K562 (cell line): ENCODE data around the gene KRT39. TPM values are rescaled to one million over a fixed set of nuclear protein-coding genes. Genes with fewer than 3 reads are reported as not detected.

Source experiments
- ATAC-seq: fragments of 200-7000 bp; cut with Tn5 transposase; 3 replicates; pipeline ENCODE4 v1.9.1; 2020; ENCODE audit warnings: moderate library complexity
- BruUV-seq: library from RNA; stranded (reverse); fragments of 400-500 nt; replicated peaks from 2 replicates; lab custom pipeline; 2021; lab: Mats Ljungman, UMichigan
- CTCF ChIA-PET: fragments of 300-600 bp; formaldehyde crosslinking; extraction: SDS; loops from one replicate; lab custom pipeline; 2021; ENCODE audit warnings: low intra/inter-chr PET ratio; lab: Yijun Ruan, JAX
- POLR2A ChIA-PET: fragments of 300-600, 350-650 bp; sonication (Branson Sonifier 250); formaldehyde crosslinking; extraction: SDS; loops from one replicate; lab custom pipeline; 2021; ENCODE audit warnings: antibody characterized with exemption, inconsistent platforms; lab: Yijun Ruan, JAX
- DNase-seq, 4 experiments: peaks; one replicate each; pipeline versions ENCODE4 v3.0.0 to v3.0.0-alpha.2; 2011 to 2018; ENCODE audit warnings: low spot score in 3 of 4, mixed read lengths in 3 of 4; ENCODE audit errors: extremely low read depth in 1 of 4
- FAIRE-seq: peaks from 2 replicates; lab custom pipeline; 2011; peaks lifted over from hg19 to GRCh38; lab: Jason Lieb, UNC
- H2AFZ ChIP-seq: 2 replicates; pipeline ENCODE4 v1.6.0; 2011; ENCODE audit warnings: low read depth, low read length, control low read depth, inconsistent platforms
- H3K27ac ChIP-seq: fragments of 200-600 bp; 3 replicates; pipeline ENCODE4 v1.8.0; 2011; ENCODE audit warnings: low read depth, mild to moderate bottlenecking, control low read depth, inconsistent platforms, low read length, moderate library complexity, mixed read lengths; ENCODE audit errors: extremely low read depth
- H3K27me3 ChIP-seq, 2 experiments: fragments of 300-600 bp in 1 of 2; 2 replicates in 1 of 2; 3 replicates in 1 of 2; pipeline versions ENCODE4 v1.6.0 to v1.8.0; 2011; ENCODE audit warnings: inconsistent platforms in 2 of 2, low read length in 2 of 2, mild to moderate bottlenecking in 1 of 2, mixed read lengths in 1 of 2, moderate library complexity in 1 of 2; ENCODE audit not compliant: control insufficient read depth in 2 of 2, insufficient read depth in 2 of 2
- H3K36me3 ChIP-seq: fragments of 300-600 bp; 3 replicates; pipeline ENCODE4 v1.8.0; 2011; ENCODE audit warnings: mild to moderate bottlenecking, low read length, inconsistent platforms; ENCODE audit not compliant: control insufficient read depth, insufficient read depth
- H3K4me1 ChIP-seq, 2 experiments: fragments of 200-600 bp in 1 of 2; replicated peaks in 1 of 2; 2 replicates in 1 of 2; 3 replicates in 1 of 2; pipeline versions ENCODE4 v1.5.1 to v1.8.0; 2011; ENCODE audit warnings: inconsistent platforms in 2 of 2, low read length in 2 of 2, mild to moderate bottlenecking in 1 of 2, mixed read lengths in 1 of 2, moderate library complexity in 1 of 2; ENCODE audit not compliant: control insufficient read depth in 2 of 2, insufficient read depth in 2 of 2
- H3K4me2 ChIP-seq: 2 replicates; pipeline ENCODE4 v1.6.1; 2011; ENCODE audit warnings: low read length, control low read depth, inconsistent platforms, mixed read lengths; ENCODE audit not compliant: insufficient read depth
- H3K4me3 ChIP-seq: fragments of 200-600 bp; sonication (generic), shearing (Covaris generic); 2 replicates; pipeline ENCODE4 v1.5.1; 2016; ENCODE audit warnings: control low read depth, inconsistent platforms
- H3K79me2 ChIP-seq: fragments of 200-600 bp; 3 replicates; pipeline ENCODE4 v1.8.0; 2011; ENCODE audit warnings: low read length, inconsistent platforms; ENCODE audit not compliant: control insufficient read depth, insufficient read depth
- H3K9ac ChIP-seq, 2 experiments: 2 replicates each; pipeline versions ENCODE4 v1.6.0 to v1.6.1; 2011; ENCODE audit warnings: low read depth in 2 of 2, low read length in 2 of 2, control low read depth in 1 of 2, inconsistent platforms in 1 of 2, mild to moderate bottlenecking in 1 of 2, mixed read lengths in 1 of 2; ENCODE audit not compliant: insufficient read depth in 1 of 2
- H3K9me1 ChIP-seq: one replicate; pipeline ENCODE4 v1.6.0; 2011; ENCODE audit warnings: inconsistent platforms, mild to moderate bottlenecking, low read length, moderate library complexity; ENCODE audit not compliant: control insufficient read depth, insufficient read depth
- H3K9me3 ChIP-seq: replicated peaks from 2 replicates; pipeline ENCODE4 v1.5.1; 2011; ENCODE audit warnings: low read depth, low read length, inconsistent platforms; ENCODE audit not compliant: control insufficient read depth, insufficient read depth
- H4K20me1 ChIP-seq: replicated peaks from 2 replicates; pipeline ENCODE4 v1.6.1; 2011; ENCODE audit warnings: low read length, inconsistent platforms, mixed read lengths; ENCODE audit not compliant: control insufficient read depth, insufficient read depth
- DPF2 ChIP-seq: fragments of 450-650 bp; IDR thresholded peaks from 2 replicates; pipeline ENCODE4 v1.6.1; 2016
- HCFC1 ChIP-seq: IDR thresholded peaks from 2 replicates; pipeline ENCODE4 v1.6.1; 2012; ENCODE audit warnings: low read depth, low read length, improper control_type of control experiment
- KLF6 ChIP-seq: fragments of 250-450 bp; sonication (Bioruptor Pico); IDR thresholded peaks from 2 replicates; pipeline ENCODE4 v1.4.0; 2020; ENCODE audit warnings: mild to moderate bottlenecking, moderate library complexity, borderline replicate concordance
- MAFK ChIP-seq: IDR thresholded peaks from 2 replicates; pipeline ENCODE4 v1.6.1; 2011; ENCODE audit warnings: low read length, improper control_type of control experiment
- RBM34 ChIP-seq: fragments of 200-400 bp; formaldehyde crosslinking; IDR thresholded peaks from 2 replicates; pipeline ENCODE4 v1.6.1; 2018; ENCODE audit warnings: low read length, borderline replicate concordance; ENCODE audit not compliant: insufficient read depth
- SMAD1 ChIP-seq: fragments of 150-350 bp; IDR thresholded peaks from 2 replicates; pipeline ENCODE4 v1.6.1; 2014; ENCODE audit warnings: low read length, low read depth; ENCODE audit not compliant: partially characterized antibody
- SOX6 ChIP-seq: fragments of 450-650 bp; IDR thresholded peaks from 2 replicates; pipeline ENCODE4 v1.6.1; 2014; ENCODE audit warnings: mild to moderate bottlenecking
- SRSF3 ChIP-seq: fragments of 200-400 bp; formaldehyde crosslinking; IDR thresholded peaks from 2 replicates; pipeline ENCODE4 v1.6.1; 2016; ENCODE audit warnings: mild to moderate bottlenecking, low read length, moderate library complexity; ENCODE audit not compliant: insufficient read depth
- ZNF347 ChIP-seq: fragments of 450-650 bp; formaldehyde crosslinking; IDR thresholded peaks from 2 replicates; pipeline ENCODE4 v1.4.0; 2020; ENCODE audit warnings: low read depth, mild to moderate bottlenecking, moderate library complexity
- ZNF384 ChIP-seq: IDR thresholded peaks from 2 replicates; pipeline ENCODE4 v1.6.1; 2012; ENCODE audit warnings: low read depth, low read length, improper control_type of control experiment
- ZNF431 ChIP-seq: sonication (generic); formaldehyde crosslinking; IDR thresholded peaks from 2 replicates; pipeline ENCODE4 v1.8.0; 2022; ENCODE audit warnings: mild to moderate bottlenecking, missing genetic modification reagents
- WGBS: fragments of 100-300 bp; shearing (Covaris generic); methylation state at CpG from one replicate; pipeline ENCODE4 v1.1.6; 2016; ENCODE audit warnings: low coverage, mixed read lengths; ENCODE audit not compliant: insufficient coverage; ENCODE audit errors: missing lambda C conversion rate; 5-methylcytosine and 5-hydroxymethylcytosine counted together
- in situ Hi-C: fragments of 300-500 bp; cut with MboI; formaldehyde crosslinking; loops from 4 replicates; pipeline ENCODE4 v1.15.0; 2018; ENCODE audit warnings: inconsistent platforms, mixed read lengths
- intact Hi-C: fragments of 100-400 bp; cut with micrococcal nuclease; formaldehyde crosslinking; loops from 2 replicates; pipeline ENCODE4 v1.14.2; 2022
- polyA plus RNA-seq, 8 experiments: library from polyadenylated mRNA; depleted of rRNA in 4 of 8; stranded (reverse) in 5 of 8; unstranded in 3 of 8; fragments of >200 nt; fragmentation: Nextera tagmentation in 2 of 8; fragmentation: Illumina TruSeq in 1 of 8; extraction: Ambion mirVana in 2 of 8; extraction: Trizol in 1 of 8; gene quantifications; 2 replicates each; pipeline versions ENCODE4 v1.2.1 to v1.2.3, GENCODE V29; 2011 to 2014; ENCODE audit warnings: inconsistent platforms in 1 of 8, missing spikeins in 1 of 8
- total RNA-seq, 7 experiments: library from RNA; depleted of rRNA in 6 of 7; stranded (reverse); fragments of >200 nt in 6 of 7; fragmentation: Illumina TruSeq in 2 of 7; extraction: Trizol in 2 of 7; gene quantifications; 2 replicates each; pipeline versions ENCODE4 v1.2.1 to v1.2.3, GENCODE V29; 2011 to 2021; ENCODE audit warnings: low replicate concordance in 1 of 7
- TF ChIP-seq, protein P1 (sequence below): sonication (generic); IDR thresholded peaks from 2 replicates; pipeline ENCODE4 v1.6.1; 2016
- TF ChIP-seq, protein P2 (sequence below): fragments of 450-650 bp; IDR thresholded peaks from 2 replicates; pipeline ENCODE4 v1.6.1; 2016; ENCODE audit warnings: borderline replicate concordance

Gene KRT39
- total and polyA plus RNA-seq, 9 of the 15 experiments (the other 6 are each of a cell fraction or from before 2014, with no cell fraction given), result not detected

- Histone ChIP-seq H3K4me1 (peaks cover 0 to 5% of the 10 kb centered on the region in 2 experiments; a peak in 1 of 5 replicates), H3K4me3 (no peak overlapping the region), H3K79me2 (no peaks in the 10 kb centered on the region), H3K4me2 (no peak overlapping the region), H3K9me1 (no peaks in the 10 kb centered on the region), H4K20me1 (no peaks in the 10 kb centered on the region), H2AFZ (no peak overlapping the region), H3K9me3 (no peaks in the 10 kb centered on the region), H3K9ac (no peak overlapping the region), H3K27me3 (peaks cover 22 to 25% of the 10 kb centered on the region in 2 experiments), H3K27ac (no peak overlapping the region), H3K36me3 (no peaks in the 10 kb centered on the region)
- WGBS, result 0% methylated on average over 5 of the region's 5 CpGs
- intact Hi-C loops, result no loop called here
- TF ChIP-seq ZNF384 (no peak), DPF2 (no peak), KLF6 (CRISPR knock-in tag) (no peak), ZNF347 (no peak), SMAD1 (no peak), SOX6 (no peak), MAFK (no peak), RBM34 (no peak), SRSF3 (no peak), HCFC1 (no peak), ZNF431 (CRISPR knock-in tag) (no peak)
- TF ChIP-seq, protein P1, sequence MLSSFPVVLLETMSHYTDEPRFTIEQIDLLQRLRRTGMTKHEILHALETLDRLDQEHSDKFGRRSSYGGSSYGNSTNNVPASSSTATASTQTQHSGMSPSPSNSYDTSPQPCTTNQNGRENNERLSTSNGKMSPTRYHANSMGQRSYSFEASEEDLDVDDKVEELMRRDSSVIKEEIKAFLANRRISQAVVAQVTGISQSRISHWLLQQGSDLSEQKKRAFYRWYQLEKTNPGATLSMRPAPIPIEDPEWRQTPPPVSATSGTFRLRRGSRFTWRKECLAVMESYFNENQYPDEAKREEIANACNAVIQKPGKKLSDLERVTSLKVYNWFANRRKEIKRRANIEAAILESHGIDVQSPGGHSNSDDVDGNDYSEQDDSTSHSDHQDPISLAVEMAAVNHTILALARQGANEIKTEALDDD, result no peak
- TF ChIP-seq, protein P2, sequence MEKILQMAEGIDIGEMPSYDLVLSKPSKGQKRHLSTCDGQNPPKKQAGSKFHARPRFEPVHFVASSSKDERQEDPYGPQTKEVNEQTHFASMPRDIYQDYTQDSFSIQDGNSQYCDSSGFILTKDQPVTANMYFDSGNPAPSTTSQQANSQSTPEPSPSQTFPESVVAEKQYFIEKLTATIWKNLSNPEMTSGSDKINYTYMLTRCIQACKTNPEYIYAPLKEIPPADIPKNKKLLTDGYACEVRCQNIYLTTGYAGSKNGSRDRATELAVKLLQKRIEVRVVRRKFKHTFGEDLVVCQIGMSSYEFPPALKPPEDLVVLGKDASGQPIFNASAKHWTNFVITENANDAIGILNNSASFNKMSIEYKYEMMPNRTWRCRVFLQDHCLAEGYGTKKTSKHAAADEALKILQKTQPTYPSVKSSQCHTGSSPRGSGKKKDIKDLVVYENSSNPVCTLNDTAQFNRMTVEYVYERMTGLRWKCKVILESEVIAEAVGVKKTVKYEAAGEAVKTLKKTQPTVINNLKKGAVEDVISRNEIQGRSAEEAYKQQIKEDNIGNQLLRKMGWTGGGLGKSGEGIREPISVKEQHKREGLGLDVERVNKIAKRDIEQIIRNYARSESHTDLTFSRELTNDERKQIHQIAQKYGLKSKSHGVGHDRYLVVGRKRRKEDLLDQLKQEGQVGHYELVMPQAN, result no peak
- ChIA-PET CTCF (no interaction called here), POLR2A (interaction anchor here (0.7 kb wide), 1 partner anchor 753 kb away, joined by 4 read pairs; no protein-coding TSS in a partner anchor)
- no TSS peak for BruUV-seq
- ATAC-seq, result no peak
- in situ Hi-C loops, result no loop called here
- no peak for DNase-seq
- FAIRE-seq, result no peak
These were observed 29.8 kb downstream of the KRT39 start for GRCh38 chr17:40936976-40937375.
